SK-N-SH treated with all-trans-retinoic acid at 6 μM for 48 hours (cell line): ENCODE data around the gene ACE.

ENCODE experiments used
- ATAC-seq: fragments of 200-7000 bp; cut with Tn5 transposase; 3 replicates; pipeline ENCODE4 v1.9.1; 2020; ENCODE audit warnings: mild to moderate bottlenecking, moderate library complexity
- ARNTL ChIP-seq: fragments of 450-650 bp; formaldehyde crosslinking; IDR thresholded peaks from 2 replicates; pipeline ENCODE4 v1.5.0; 2020; ENCODE audit warnings: low read depth, mild to moderate bottlenecking, moderate library complexity, borderline replicate concordance
- BACH2 ChIP-seq: fragments of 250-450 bp; sonication (Bioruptor Pico); IDR thresholded peaks from 2 replicates; pipeline ENCODE4 v1.9.0; 2021; ENCODE audit warnings: mild to moderate bottlenecking, borderline replicate concordance
- CREB5 ChIP-seq: fragments of 250-450 bp; sonication (Bioruptor Pico); IDR thresholded peaks from 2 replicates; pipeline ENCODE4 v1.5.1; 2020; ENCODE audit warnings: low read depth, mild to moderate bottlenecking, moderate library complexity
- CSDC2 ChIP-seq: fragments of 250-450 bp; sonication (Bioruptor Pico); IDR thresholded peaks from 2 replicates; pipeline ENCODE4 v1.5.0; 2020; ENCODE audit warnings: mild to moderate bottlenecking, moderate library complexity
- CSRNP3 ChIP-seq: fragments of 250-450 bp; sonication (Bioruptor Pico); IDR thresholded peaks from 2 replicates; pipeline ENCODE4 v1.5.1; 2021; ENCODE audit warnings: mild to moderate bottlenecking, moderate library complexity
- ESRRG ChIP-seq: fragments of 250-450 bp; sonication (Bioruptor Pico); IDR thresholded peaks from 2 replicates; pipeline ENCODE4 v1.6.1; 2021; ENCODE audit warnings: mild to moderate bottlenecking
- GLIS3 ChIP-seq: fragments of 250-450 bp; sonication (Bioruptor Pico); IDR thresholded peaks from 2 replicates; pipeline ENCODE4 v1.5.0; 2020; ENCODE audit warnings: mild to moderate bottlenecking, moderate library complexity
- ISL1 ChIP-seq: fragments of 250-450 bp; sonication (Bioruptor Pico); IDR thresholded peaks from 2 replicates; pipeline ENCODE4 v2.1.2; 2022; ENCODE audit warnings: mild to moderate bottlenecking, moderate library complexity
- OSR1 ChIP-seq: fragments of 250-450 bp; sonication (Bioruptor Pico); IDR thresholded peaks from 2 replicates; pipeline ENCODE4 v1.8.0; 2022; ENCODE audit warnings: moderate library complexity, mild to moderate bottlenecking, inconsistent platforms
- PATZ1 ChIP-seq: fragments of 250-450 bp; sonication (Bioruptor Pico); IDR thresholded peaks from 2 replicates; pipeline ENCODE4 v1.8.0; 2020; ENCODE audit warnings: mild to moderate bottlenecking, moderate library complexity, borderline replicate concordance
- POU6F1 ChIP-seq: fragments of 250-450 bp; sonication (Bioruptor Pico); IDR thresholded peaks from 2 replicates; pipeline ENCODE4 v1.8.0; 2021; ENCODE audit warnings: low read depth, mild to moderate bottlenecking, moderate library complexity, borderline replicate concordance
- PPARA ChIP-seq: fragments of 250-450 bp; sonication (Bioruptor Pico); IDR thresholded peaks from 2 replicates; pipeline ENCODE4 v1.5.0; 2020; ENCODE audit warnings: mild to moderate bottlenecking, borderline replicate concordance
- RARB ChIP-seq: fragments of 250-450 bp; sonication (Bioruptor Pico); IDR thresholded peaks from 2 replicates; pipeline ENCODE4 v1.8.0; 2021; ENCODE audit warnings: mild to moderate bottlenecking, moderate library complexity
- TCF4 ChIP-seq: fragments of 250-450 bp; sonication (Bioruptor Pico); IDR thresholded peaks from 2 replicates; pipeline ENCODE4 v1.8.0; 2021; ENCODE audit warnings: mild to moderate bottlenecking, moderate library complexity, borderline replicate concordance
- TOX ChIP-seq: fragments of 250-450 bp; sonication (Bioruptor Pico); IDR thresholded peaks from 2 replicates; pipeline ENCODE4 v1.8.0; 2021; ENCODE audit warnings: mild to moderate bottlenecking, moderate library complexity, borderline replicate concordance
- TSHZ2 ChIP-seq: fragments of 250-450 bp; sonication (Bioruptor Pico); IDR thresholded peaks from 2 replicates; pipeline ENCODE4 v1.5.0; 2020; ENCODE audit warnings: mild to moderate bottlenecking, moderate library complexity
- ZC3H10 ChIP-seq: fragments of 250-450 bp; sonication (Bioruptor Pico); IDR thresholded peaks from 2 replicates; pipeline ENCODE4 v1.5.1; 2021; ENCODE audit warnings: mild to moderate bottlenecking, moderate library complexity
- ZFP3 ChIP-seq: fragments of 250-450 bp; sonication (Bioruptor Pico); IDR thresholded peaks from 2 replicates; pipeline ENCODE4 v1.5.0; 2020; ENCODE audit warnings: mild to moderate bottlenecking, moderate library complexity
- ZFP30 ChIP-seq: fragments of 450-650 bp; formaldehyde crosslinking; IDR thresholded peaks from 2 replicates; pipeline ENCODE4 v1.5.0; 2022; ENCODE audit warnings: mild to moderate bottlenecking, moderate library complexity
- ZNF565 ChIP-seq: fragments of 450-650 bp; formaldehyde crosslinking; conservative IDR thresholded peaks from 2 replicates; pipeline ENCODE4 v1.5.0; 2020; ENCODE audit warnings: low read depth, mild to moderate bottlenecking, moderate library complexity
- ZNF70 ChIP-seq: fragments of 450-650 bp; formaldehyde crosslinking; IDR thresholded peaks from 2 replicates; pipeline ENCODE4 v1.5.0; 2020; ENCODE audit warnings: mild to moderate bottlenecking, moderate library complexity
- ZNF8 ChIP-seq: fragments of 450-650 bp; formaldehyde crosslinking; IDR thresholded peaks from 2 replicates; pipeline ENCODE4 v1.5.0; 2020; ENCODE audit warnings: mild to moderate bottlenecking, moderate library complexity

The ACE gene

GRCh38 chr17:63528183-63528582 is 51.3 kb downstream of the ACE start:
- no peak for ATAC-seq
- TF ChIP-seq ZNF565 (CRISPR knock-in tag) (no peak), ZNF70 (CRISPR knock-in tag) (no peak), ESRRG (CRISPR knock-in tag) (no peak), ISL1 (CRISPR knock-in tag) (no peak), CSDC2 (CRISPR knock-in tag) (no peak), TCF4 (CRISPR knock-in tag) (no peak), ZNF8 (CRISPR knock-in tag) (no peak)
- TF ChIP-seq, all 23 proteins: peak for 0

GRCh38 chr17:63529711-63530556 is 53.1 kb downstream of the ACE start:
- no peak for ATAC-seq
- TF ChIP-seq CREB5 (CRISPR knock-in tag): no peak
- no peak for TF ChIP-seq ZFP3 (CRISPR knock-in tag)
- no peak for TF ChIP-seq RARB
- TF ChIP-seq BACH2 (CRISPR knock-in tag): no peak
- no peak for TF ChIP-seq PATZ1 (CRISPR knock-in tag)
- TF ChIP-seq GLIS3: no peak
- TF ChIP-seq ARNTL: no peak
- TF ChIP-seq OSR1 (CRISPR knock-in tag): no peak
- TF ChIP-seq ZNF70 (CRISPR knock-in tag): no peak
- no peak for TF ChIP-seq PPARA
- TF ChIP-seq ZFP30 (CRISPR knock-in tag): no peak
- no peak for TF ChIP-seq TCF4 (CRISPR knock-in tag)
- TF ChIP-seq TOX (CRISPR knock-in tag): no peak
- no peak for TF ChIP-seq ISL1 (CRISPR knock-in tag)
- no peak for TF ChIP-seq CSRNP3 (CRISPR knock-in tag)
- TF ChIP-seq ESRRG (CRISPR knock-in tag): no peak
- TF ChIP-seq ZC3H10: no peak

- ATAC-seq: no peak
- no peak for TF ChIP-seq POU6F1 (CRISPR knock-in tag)
- TF ChIP-seq ZNF70 (CRISPR knock-in tag): no peak
- TF ChIP-seq TOX (CRISPR knock-in tag): no peak
- TF ChIP-seq ARNTL: no peak
- no peak for TF ChIP-seq TCF4 (CRISPR knock-in tag)
- no peak for TF ChIP-seq ZFP3 (CRISPR knock-in tag)
- TF ChIP-seq ZC3H10: no peak
- TF ChIP-seq GLIS3: no peak
- no peak for TF ChIP-seq BACH2 (CRISPR knock-in tag)
- no peak for TF ChIP-seq CSDC2 (CRISPR knock-in tag)
- no peak for TF ChIP-seq RARB
- TF ChIP-seq TSHZ2 (CRISPR knock-in tag): no peak
- TF ChIP-seq ZNF565 (CRISPR knock-in tag): no peak
- no peak for TF ChIP-seq ESRRG (CRISPR knock-in tag)
- no peak for TF ChIP-seq CREB5 (CRISPR knock-in tag)
- no peak for TF ChIP-seq OSR1 (CRISPR knock-in tag)
- TF ChIP-seq PATZ1 (CRISPR knock-in tag): no peak
Measured at GRCh38 chr17:63530557-63531021, 53.7 kb downstream of the ACE start.
